ENCODE measurements around the gene MUC5AC.
"Not testable (repeated sequence)": the region's sequence is repeated elsewhere in the genome, so short reads cannot be mapped to it uniquely, and the experiment has no call there.

The MUC5AC gene

GRCh38 chr11:1237128-1237580 lies 79.4 kb downstream of the MUC5AC start:
- Mint-ChIP-seq H3K4me1 (ENCODE audit: low read depth) (no peaks in the 10 kb centered on the region), H3K4me3 (no peak overlapping the region), H3K9me3 (ENCODE audit: low read depth) (no peaks in the 10 kb centered on the region), H3K36me3 (no peaks in the 10 kb centered on the region), H3K27me3 (no peaks in the 10 kb centered on the region), H3K27ac (no peak overlapping the region)

- H3K4me1 Mint-ChIP-seq (ENCODE audit: low read depth): no peaks in the 10 kb centered on the region
- no peak overlapping the region for H3K27ac Mint-ChIP-seq
- no peak overlapping the region for H3K4me3 Mint-ChIP-seq
- no peaks in the 10 kb centered on the region for H3K27me3 Mint-ChIP-seq
- H3K9me3 Mint-ChIP-seq (ENCODE audit: low read depth): no peaks in the 10 kb centered on the region
- H3K36me3 Mint-ChIP-seq: no peaks in the 10 kb centered on the region
Measured at GRCh38 chr11:1237851-1238250, 80.1 kb downstream of the MUC5AC start.

- H3K9me3 Mint-ChIP-seq (ENCODE audit: low read depth): no peaks in the 10 kb centered on the region
- no peaks in the 10 kb centered on the region for H3K4me1 Mint-ChIP-seq (ENCODE audit: low read depth)
- no peaks in the 10 kb centered on the region for H3K36me3 Mint-ChIP-seq
- no peaks in the 10 kb centered on the region for H3K27me3 Mint-ChIP-seq
- no peak overlapping the region for H3K27ac Mint-ChIP-seq
- H3K4me3 Mint-ChIP-seq: no peak overlapping the region
Measured at GRCh38 chr11:1238767-1239595, 81.2 kb downstream of the MUC5AC start.

GRCh38 chr11:1239596-1240205 lies 81.9 kb downstream of the MUC5AC start:
- H3K4me1 Mint-ChIP-seq (ENCODE audit: low read depth): no peaks in the 10 kb centered on the region
- H3K27ac Mint-ChIP-seq: no peak overlapping the region
- no peaks in the 10 kb centered on the region for H3K36me3 Mint-ChIP-seq
- no peaks in the 10 kb centered on the region for H3K27me3 Mint-ChIP-seq
- H3K9me3 Mint-ChIP-seq (ENCODE audit: low read depth): no peaks in the 10 kb centered on the region
- H3K4me3 Mint-ChIP-seq: no peak overlapping the region

- Mint-ChIP-seq H3K9me3 (ENCODE audit: low read depth) (no peaks in the 10 kb centered on the region), H3K27me3 (no peaks in the 10 kb centered on the region), H3K27ac (no peak overlapping the region), H3K4me3 (no peak overlapping the region), H3K4me1 (ENCODE audit: low read depth) (no peaks in the 10 kb centered on the region), H3K36me3 (no peaks in the 10 kb centered on the region)
Measured at GRCh38 chr11:1240771-1241170, 83.0 kb downstream of the MUC5AC start.

GRCh38 chr11:1241706-1242105 lies 84.0 kb downstream of the MUC5AC start:
- Mint-ChIP-seq H3K27ac (no peak overlapping the region), H3K36me3 (no peaks in the 10 kb centered on the region), H3K27me3 (no peaks in the 10 kb centered on the region)

GRCh38 chr11:1242289-1242688 lies 84.5 kb downstream of the MUC5AC start:
- no peak overlapping the region for H3K4me3 Mint-ChIP-seq
- H3K27me3 Mint-ChIP-seq: no peaks in the 10 kb centered on the region
- no peaks in the 10 kb centered on the region for H3K4me1 Mint-ChIP-seq (ENCODE audit: low read depth)
- no peaks in the 10 kb centered on the region for H3K36me3 Mint-ChIP-seq
- H3K27ac Mint-ChIP-seq: no peak overlapping the region
- H3K9me3 Mint-ChIP-seq (ENCODE audit: low read depth): no peaks in the 10 kb centered on the region

More at GRCh38 chr11:1241706-1242105, 84.0 kb downstream of the MUC5AC start:
- Mint-ChIP-seq H3K4me3 (no peak overlapping the region), H3K4me1 (ENCODE audit: low read depth) (no peaks in the 10 kb centered on the region), H3K9me3 (ENCODE audit: low read depth) (no peaks in the 10 kb centered on the region)

GRCh38 chr11:1242751-1243150 lies 85.0 kb downstream of the MUC5AC start:
- H3K27me3 Mint-ChIP-seq; H3K27ac Mint-ChIP-seq; H3K4me3 Mint-ChIP-seq; H3K4me1 Mint-ChIP-seq (ENCODE audit: low read depth); H3K9me3 Mint-ChIP-seq (ENCODE audit: low read depth); H3K36me3 Mint-ChIP-seq: not testable (repeated sequence)

- not testable (repeated sequence) for H3K4me3 Mint-ChIP-seq; H3K27me3 Mint-ChIP-seq; H3K4me1 Mint-ChIP-seq (ENCODE audit: low read depth); H3K36me3 Mint-ChIP-seq; H3K27ac Mint-ChIP-seq; H3K9me3 Mint-ChIP-seq (ENCODE audit: low read depth)
Measured at GRCh38 chr11:1243521-1243920, 85.8 kb downstream of the MUC5AC start.

GRCh38 chr11:1244557-1244956 lies 86.8 kb downstream of the MUC5AC start:
- not testable (repeated sequence) for H3K9me3 Mint-ChIP-seq (ENCODE audit: low read depth); H3K4me1 Mint-ChIP-seq (ENCODE audit: low read depth)

GRCh38 chr11:1245717-1246116 lies 88.0 kb downstream of the MUC5AC start:
- H3K27me3 Mint-ChIP-seq; H3K4me3 Mint-ChIP-seq; H3K27ac Mint-ChIP-seq; H3K36me3 Mint-ChIP-seq; H3K9me3 Mint-ChIP-seq (ENCODE audit: low read depth); H3K4me1 Mint-ChIP-seq (ENCODE audit: low read depth): not testable (repeated sequence)

More at GRCh38 chr11:1244557-1244956, 86.8 kb downstream of the MUC5AC start:
- not testable (repeated sequence) for H3K4me3 Mint-ChIP-seq, H3K27ac Mint-ChIP-seq, H3K27me3 Mint-ChIP-seq, H3K36me3 Mint-ChIP-seq

- H3K36me3 Mint-ChIP-seq; H3K4me1 Mint-ChIP-seq (ENCODE audit: low read depth); H3K27me3 Mint-ChIP-seq; H3K4me3 Mint-ChIP-seq; H3K27ac Mint-ChIP-seq; H3K9me3 Mint-ChIP-seq (ENCODE audit: low read depth): not testable (repeated sequence)
Measured at GRCh38 chr11:1246301-1246700, 88.5 kb downstream of the MUC5AC start.

GRCh38 chr11:1247026-1247425 lies 89.3 kb downstream of the MUC5AC start:
- not testable (repeated sequence) for H3K36me3 Mint-ChIP-seq; H3K4me3 Mint-ChIP-seq; H3K9me3 Mint-ChIP-seq (ENCODE audit: low read depth); H3K4me1 Mint-ChIP-seq (ENCODE audit: low read depth); H3K27ac Mint-ChIP-seq; H3K27me3 Mint-ChIP-seq

GRCh38 chr11:1248951-1249350 lies 91.2 kb downstream of the MUC5AC start:
- not testable (repeated sequence) for H3K27ac Mint-ChIP-seq; H3K4me1 Mint-ChIP-seq (ENCODE audit: low read depth); H3K27me3 Mint-ChIP-seq; H3K4me3 Mint-ChIP-seq; H3K9me3 Mint-ChIP-seq (ENCODE audit: low read depth); H3K36me3 Mint-ChIP-seq

GRCh38 chr11:1250411-1250810 lies 92.7 kb downstream of the MUC5AC start:
- H3K4me3 Mint-ChIP-seq; H3K9me3 Mint-ChIP-seq (ENCODE audit: low read depth); H3K4me1 Mint-ChIP-seq (ENCODE audit: low read depth); H3K27ac Mint-ChIP-seq; H3K27me3 Mint-ChIP-seq; H3K36me3 Mint-ChIP-seq: not testable (repeated sequence)
